GM23338 (cell line): ENCODE data around the gene TMEM144. TPM values are rescaled to one million over a fixed set of nuclear protein-coding genes. Genes with fewer than 3 reads are reported as not detected.

Experiments used
- ATAC-seq: fragments of 200-7000 bp; cut with Tn5 transposase; 3 replicates; pipeline ENCODE4 v1.9.1; 2020
- DNase-seq: peaks from one replicate; pipeline ENCODE4 v3.0.0-alpha.2; 2015; ENCODE audit warnings: low spot score
- H2AFZ ChIP-seq: fragments of 200-600 bp; sonication (generic); 2 replicates; pipeline ENCODE4 v1.8.0; 2016; ENCODE audit warnings: antibody characterized with exemption, mild to moderate bottlenecking, moderate library complexity
- H3F3A ChIP-seq: fragments of 200-600 bp; sonication (generic); replicated peaks from 2 replicates; pipeline ENCODE4 v1.8.0; 2017; ENCODE audit warnings: antibody characterized with exemption, mixed run types, low read depth
- H3K27ac ChIP-seq: fragments of 200-600 bp; sonication (generic); 2 replicates; pipeline ENCODE4 v1.6.1; 2016; ENCODE audit warnings: low read depth
- H3K27me3 ChIP-seq: fragments of 200-600 bp; sonication (generic); 2 replicates; pipeline ENCODE4 v1.8.0; 2016; ENCODE audit warnings: mild to moderate bottlenecking, mixed run types, moderate library complexity; ENCODE audit not compliant: insufficient read depth
- H3K36me3 ChIP-seq: fragments of 200-600 bp; sonication (generic); 2 replicates; pipeline ENCODE4 v1.8.0; 2016; ENCODE audit warnings: mild to moderate bottlenecking; ENCODE audit not compliant: insufficient read depth
- H3K4me1 ChIP-seq: fragments of 200-600 bp; sonication (generic); 2 replicates; pipeline ENCODE4 v1.8.0; 2016; ENCODE audit warnings: mild to moderate bottlenecking, moderate library complexity; ENCODE audit not compliant: insufficient read depth
- H3K4me2 ChIP-seq: fragments of 200-600 bp; sonication (generic); 2 replicates; pipeline ENCODE4 v1.7.1; 2017; ENCODE audit warnings: mixed run types
- H3K4me3 ChIP-seq: fragments of 200-600 bp; sonication (generic); 2 replicates; pipeline ENCODE4 v1.6.1; 2016; ENCODE audit warnings: mixed run types
- H3K79me2 ChIP-seq: fragments of 200-600 bp; sonication (generic); replicated peaks from 2 replicates; pipeline ENCODE4 v1.8.0; 2017; ENCODE audit warnings: mild to moderate bottlenecking; ENCODE audit not compliant: insufficient read depth
- H3K9me2 ChIP-seq: fragments of 200-600 bp; sonication (generic); 2 replicates; pipeline ENCODE4 v1.8.0; 2017; ENCODE audit not compliant: insufficient read depth
- H4K20me1 ChIP-seq: fragments of 200-600 bp; sonication (generic); replicated peaks from 2 replicates; pipeline ENCODE4 v1.8.0; 2017; ENCODE audit warnings: mild to moderate bottlenecking; ENCODE audit not compliant: insufficient read depth
- H3K27ac Mint-ChIP-seq: 2 replicates; pipeline ENCODE4 v1.8.0; 2020; ENCODE audit warnings: inconsistent platforms, mild to moderate bottlenecking, moderate library complexity, mixed read lengths
- H3K27me3 Mint-ChIP-seq: 3 replicates; pipeline ENCODE4 v1.8.0; 2022; ENCODE audit warnings: low read depth, mild to moderate bottlenecking, moderate library complexity, mixed read lengths, inconsistent platforms; ENCODE audit not compliant: insufficient read depth, poor library complexity
- H3K36me3 Mint-ChIP-seq: 3 replicates; pipeline ENCODE4 v1.8.0; 2021; ENCODE audit warnings: low read depth, mild to moderate bottlenecking, inconsistent platforms, moderate library complexity, mixed read lengths
- H3K4me1 Mint-ChIP-seq: 3 replicates; pipeline ENCODE4 v1.8.0; 2020; ENCODE audit warnings: mild to moderate bottlenecking, inconsistent platforms, mixed read lengths
- H3K4me3 Mint-ChIP-seq: 3 replicates; pipeline ENCODE4 v1.8.0; 2021; ENCODE audit warnings: moderate library complexity, mild to moderate bottlenecking, inconsistent platforms, mixed read lengths
- H3K9me3 Mint-ChIP-seq: 3 replicates; pipeline ENCODE4 v1.8.0; 2020; ENCODE audit warnings: moderate library complexity, mild to moderate bottlenecking, inconsistent platforms, mixed read lengths
- CREB1 ChIP-seq: fragments of 250-450 bp; sonication (Bioruptor Pico); IDR thresholded peaks from 2 replicates; pipeline ENCODE4 v1.5.0; 2020; ENCODE audit warnings: low read depth, mild to moderate bottlenecking, moderate library complexity
- ETS1 ChIP-seq: IDR thresholded peaks from 2 replicates; pipeline ENCODE4 v1.6.1; 2016; ENCODE audit warnings: antibody characterized with exemption
- EZH2 ChIP-seq: fragments of 200-600 bp; sonication (generic); IDR thresholded peaks from one replicate; pipeline ENCODE4 v1.8.0; 2017; ENCODE audit warnings: antibody characterized with exemption, mild to moderate bottlenecking, low read depth; ENCODE audit not compliant: unreplicated experiment
- NANOG ChIP-seq: IDR thresholded peaks from 2 replicates; pipeline ENCODE4 v1.6.1; 2016; ENCODE audit warnings: antibody characterized with exemption, borderline replicate concordance
- POLR2AphosphoS5 ChIP-seq: IDR thresholded peaks from 2 replicates; pipeline ENCODE4 v1.6.1; 2016; ENCODE audit warnings: antibody characterized with exemption, low read depth
- ZNF114 ChIP-seq: fragments of 250-450 bp; sonication (Bioruptor Pico); IDR thresholded peaks from 2 replicates; pipeline ENCODE4 v1.5.0; 2020; ENCODE audit warnings: mild to moderate bottlenecking, moderate library complexity
- ZNF462 ChIP-seq: fragments of 250-450 bp; sonication (Bioruptor Pico); IDR thresholded peaks from 2 replicates; pipeline ENCODE4 v1.5.0; 2020; ENCODE audit warnings: mild to moderate bottlenecking, moderate library complexity
- polyA plus RNA-seq: library from polyadenylated mRNA; unstranded; fragments of >200 nt; fragmentation: Nextera tagmentation; extraction: Ambion mirVana; gene quantifications from 2 replicates; pipeline ENCODE4 v1.2.1, GENCODE V29; 2016
- total RNA-seq: library from RNA; depleted of rRNA; stranded (reverse); fragments of >200 nt; shearing (Covaris generic); gene quantifications from 2 replicates; pipeline ENCODE4 v1.2.3, GENCODE V29; 2014
- TF ChIP-seq, protein P1 (sequence below), 2 experiments: fragments of 200-600 bp in 1 of 2; sonication (generic) in 1 of 2; conservative IDR thresholded peaks; 2 replicates each; pipeline versions ENCODE4 v1.5.1 to v1.6.1; 2016 to 2017; ENCODE audit warnings: antibody characterized with exemption in 2 of 2, low read depth in 2 of 2, mild to moderate bottlenecking in 2 of 2, moderate library complexity in 1 of 2

Gene TMEM144
- total and polyA plus RNA-seq, 2 experiments from 2014 or later: 1.3 to 1.7 TPM

GRCh38 chr4:158211222-158211621 is 936 bp downstream of the TMEM144 start (continued):
- TF ChIP-seq, protein P1, sequence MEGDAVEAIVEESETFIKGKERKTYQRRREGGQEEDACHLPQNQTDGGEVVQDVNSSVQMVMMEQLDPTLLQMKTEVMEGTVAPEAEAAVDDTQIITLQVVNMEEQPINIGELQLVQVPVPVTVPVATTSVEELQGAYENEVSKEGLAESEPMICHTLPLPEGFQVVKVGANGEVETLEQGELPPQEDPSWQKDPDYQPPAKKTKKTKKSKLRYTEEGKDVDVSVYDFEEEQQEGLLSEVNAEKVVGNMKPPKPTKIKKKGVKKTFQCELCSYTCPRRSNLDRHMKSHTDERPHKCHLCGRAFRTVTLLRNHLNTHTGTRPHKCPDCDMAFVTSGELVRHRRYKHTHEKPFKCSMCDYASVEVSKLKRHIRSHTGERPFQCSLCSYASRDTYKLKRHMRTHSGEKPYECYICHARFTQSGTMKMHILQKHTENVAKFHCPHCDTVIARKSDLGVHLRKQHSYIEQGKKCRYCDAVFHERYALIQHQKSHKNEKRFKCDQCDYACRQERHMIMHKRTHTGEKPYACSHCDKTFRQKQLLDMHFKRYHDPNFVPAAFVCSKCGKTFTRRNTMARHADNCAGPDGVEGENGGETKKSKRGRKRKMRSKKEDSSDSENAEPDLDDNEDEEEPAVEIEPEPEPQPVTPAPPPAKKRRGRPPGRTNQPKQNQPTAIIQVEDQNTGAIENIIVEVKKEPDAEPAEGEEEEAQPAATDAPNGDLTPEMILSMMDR (conservative IDR thresholded peaks at IDR 0.05; ENCODE audit: low read depth in 2 of 2): no peak

GRCh38 chr4:158213466-158213865 is 3.2 kb downstream of the TMEM144 start:
- Histone ChIP-seq H3K4me2 (no peak overlapping the region), H3K79me2 (no peaks in the 10 kb centered on the region), H3F3A (no peaks in the 10 kb centered on the region), H3K9me2 (peaks cover 3% of the 10 kb centered on the region; the same call in 1 of the 2 replicates), H3K27me3 (no peaks in the 10 kb centered on the region), H3K27ac (no peak overlapping the region), H2AFZ (no peak overlapping the region), H3K4me1 (no peaks in the 10 kb centered on the region), H4K20me1 (no peaks in the 10 kb centered on the region), H3K4me3 (no peak overlapping the region), H3K36me3 (no peaks in the 10 kb centered on the region)
- no peak for ATAC-seq
- TF ChIP-seq EZH2: no peak
- no peak for DNase-seq
- H3K4me3 Mint-ChIP-seq: no peak overlapping the region
- H3K27ac Mint-ChIP-seq: no peak overlapping the region
- peaks cover 2% of the 10 kb centered on the region for H3K27me3 Mint-ChIP-seq
- H3K4me1 Mint-ChIP-seq: peaks cover 15% of the 10 kb centered on the region; the same call in 2 of the 3 replicates
- H3K36me3 Mint-ChIP-seq: no peaks in the 10 kb centered on the region
- no peaks in the 10 kb centered on the region for H3K9me3 Mint-ChIP-seq

- Histone ChIP-seq H3K4me1 (peaks cover 6% of the 10 kb centered on the region; the same call in 1 of the 2 replicates), H3F3A (no peaks in the 10 kb centered on the region), H3K27me3 (no peaks in the 10 kb centered on the region), H3K36me3 (no peaks in the 10 kb centered on the region), H4K20me1 (no peaks in the 10 kb centered on the region), H3K27ac (no peak overlapping the region), H3K4me3 (no peak overlapping the region), H3K4me2 (no peak overlapping the region), H3K79me2 (no peaks in the 10 kb centered on the region), H3K9me2 (peaks cover 3% of the 10 kb centered on the region; the same call in 1 of the 2 replicates), H2AFZ (no peak overlapping the region)
- Mint-ChIP-seq H3K36me3 (no peaks in the 10 kb centered on the region), H3K4me3 (no peak overlapping the region), H3K27me3 (peaks cover 2% of the 10 kb centered on the region), H3K4me1 (peaks cover 16% of the 10 kb centered on the region), H3K9me3 (no peaks in the 10 kb centered on the region), H3K27ac (no peak overlapping the region)
- no peak for DNase-seq
- ATAC-seq: no peak
- TF ChIP-seq, protein P1 (conservative IDR thresholded peaks at IDR 0.05; ENCODE audit: low read depth in 2 of 2): no peak
- no peak for TF ChIP-seq ZNF462 (CRISPR knock-in tag)
- no peak for TF ChIP-seq NANOG
- TF ChIP-seq POLR2AphosphoS5: no peak
- no peak for TF ChIP-seq ZNF114 (CRISPR knock-in tag)
- no peak for TF ChIP-seq ETS1
- TF ChIP-seq CREB1: no peak
Measured at GRCh38 chr4:158214856-158215255, 4.6 kb downstream of the TMEM144 start.
